AG08396 (cell line): ENCODE results near the gene PPP1R14D.
"Not testable (repeated sequence)": the region's sequence is repeated elsewhere in the genome, so short reads cannot be mapped to it uniquely, and the experiment has no call there.

Source experiments
- DNase-seq: peaks from one replicate; pipeline ENCODE4 v3.0.0; 2012; ENCODE audit warnings: low spot score, mixed read lengths

Gene PPP1R14D

DNA sequence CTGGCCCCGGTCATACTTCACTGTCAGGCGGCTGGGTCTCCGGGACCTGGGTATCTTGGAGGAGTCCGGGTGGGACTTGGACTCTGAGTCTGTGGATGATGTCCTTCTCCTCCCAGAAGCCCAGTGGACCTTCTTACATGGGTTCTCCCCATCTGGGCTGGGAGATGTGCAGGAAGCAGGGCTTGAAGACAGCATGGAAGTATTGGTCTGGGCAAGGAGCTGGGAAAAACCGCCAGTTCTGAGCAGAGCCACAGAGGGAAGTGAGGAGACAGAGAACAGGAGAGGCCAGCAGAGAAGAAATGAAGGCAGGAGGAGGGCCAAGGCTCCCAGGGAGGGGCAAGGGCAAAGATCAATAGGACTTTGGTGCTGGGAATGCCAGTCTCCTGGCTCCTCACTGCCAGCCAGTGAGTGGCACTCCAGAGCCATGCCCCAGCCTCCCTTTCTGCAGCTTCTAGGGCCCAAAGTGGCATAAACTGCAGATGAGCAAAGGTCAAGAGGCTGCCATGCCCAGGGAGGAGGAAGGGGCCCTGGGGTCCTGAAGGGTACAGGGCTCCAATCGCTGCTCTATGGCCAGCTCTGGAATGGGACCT lies at the start of gene PPP1R14D:
Gene PPP1R14D (minus strand): TSS at position 262 of the 590 bp plus-strand sequence. CDS start 67 bp downstream, at position 195.
- DNase-seq = peak; percentile 1

DNA sequence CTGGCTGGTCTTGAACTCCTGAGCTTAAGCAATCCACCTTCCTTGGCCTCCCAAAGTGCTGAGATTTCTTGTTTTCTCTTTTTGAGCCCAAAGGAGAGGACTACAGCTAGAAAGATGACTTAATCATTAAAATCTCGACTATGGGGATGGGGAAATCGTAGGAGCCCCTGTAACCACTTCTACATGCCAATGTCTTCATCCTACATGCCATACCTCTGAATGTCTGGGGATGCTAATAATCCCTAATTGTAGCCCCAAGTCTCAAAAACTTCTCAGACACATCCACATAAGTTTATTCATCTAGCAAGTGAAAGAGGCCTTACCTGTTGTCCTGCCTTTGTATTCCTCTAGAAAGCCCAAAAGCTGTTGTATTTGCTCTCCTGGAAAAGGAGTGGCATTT lies 49.2 kb upstream of the PPP1R14D start:
- no peak for DNase-seq

GRCh38 chr15:40875991-40876730 lies 47.7 kb upstream of the PPP1R14D start:
- no peak for DNase-seq

- peak; percentile 61 for DNase-seq
These were observed 45.4 kb upstream of the PPP1R14D start, which contains the start of gene RHOV for GRCh38 chr15:40873694-40874561. Gene RHOV (minus strand): TSS chr15:40874234. CDS start chr15:40874139, 95 bp downstream.

GRCh38 chr15:40872791-40873693 lies 44.5 kb upstream of the PPP1R14D start:
- no peak for DNase-seq

- DNase-seq = no peak
These were observed 43.5 kb upstream of the PPP1R14D start for GRCh38 chr15:40871749-40872617.

DNA sequence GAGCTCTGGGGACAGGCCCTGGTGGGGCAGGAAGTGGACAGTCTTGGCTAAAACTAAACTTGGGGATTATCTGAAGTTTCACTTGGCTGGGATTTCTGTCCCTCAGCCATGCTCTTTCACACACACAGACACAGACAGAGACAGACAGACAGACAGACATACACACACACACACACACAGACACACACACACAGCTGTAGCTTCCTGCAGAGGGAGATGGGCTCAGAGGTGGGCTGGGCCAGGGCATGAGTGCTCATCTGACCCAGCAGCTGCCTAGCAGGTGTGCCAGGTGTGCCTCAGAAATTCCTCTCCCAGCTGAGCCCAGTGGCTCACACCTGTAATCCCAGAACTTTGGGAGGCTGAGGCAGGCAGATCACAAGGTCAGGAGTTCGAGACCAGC lies 42.2 kb upstream of the PPP1R14D start:
- no peak for DNase-seq

DNA sequence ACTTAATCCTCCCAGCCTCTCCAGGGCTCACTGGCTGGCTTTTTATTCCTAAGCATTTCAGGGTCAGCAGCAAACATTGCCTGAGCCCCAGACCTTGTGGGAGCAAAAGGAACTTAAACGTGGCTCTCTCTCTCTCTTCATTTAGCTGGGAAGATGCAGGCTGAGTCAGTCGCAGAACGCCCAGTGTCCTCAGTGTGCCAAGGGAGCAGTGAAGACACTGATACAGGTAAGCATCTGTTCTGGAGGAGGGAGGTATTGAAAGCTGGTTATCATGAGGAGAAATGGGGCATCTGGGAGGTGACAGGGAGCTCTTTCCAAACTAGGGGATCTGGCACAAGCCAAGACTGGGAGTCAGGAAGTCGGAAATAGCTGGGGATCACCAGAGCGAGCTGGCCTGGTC lies 41.2 kb upstream of the PPP1R14D start:
- no peak for DNase-seq

DNA sequence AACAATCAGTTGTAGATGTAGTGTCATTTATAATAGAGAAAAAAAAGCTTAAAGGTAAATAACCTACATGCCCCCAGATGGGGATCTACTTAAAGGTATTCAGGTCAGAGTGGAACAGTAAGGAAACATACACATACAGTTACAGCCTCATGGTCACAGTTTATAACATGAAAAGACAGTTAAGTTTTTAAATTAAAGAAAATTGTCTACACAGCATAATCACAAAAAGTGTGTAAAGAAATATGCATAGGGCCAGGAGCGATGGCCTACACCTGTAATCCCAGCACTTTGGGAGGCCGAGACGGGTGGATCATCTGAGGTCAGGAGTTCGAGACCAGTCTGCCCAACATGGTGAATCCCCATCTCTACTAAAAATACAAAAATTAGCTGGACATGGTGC lies 38.7 kb upstream of the PPP1R14D start:
- no peak for DNase-seq

DNA sequence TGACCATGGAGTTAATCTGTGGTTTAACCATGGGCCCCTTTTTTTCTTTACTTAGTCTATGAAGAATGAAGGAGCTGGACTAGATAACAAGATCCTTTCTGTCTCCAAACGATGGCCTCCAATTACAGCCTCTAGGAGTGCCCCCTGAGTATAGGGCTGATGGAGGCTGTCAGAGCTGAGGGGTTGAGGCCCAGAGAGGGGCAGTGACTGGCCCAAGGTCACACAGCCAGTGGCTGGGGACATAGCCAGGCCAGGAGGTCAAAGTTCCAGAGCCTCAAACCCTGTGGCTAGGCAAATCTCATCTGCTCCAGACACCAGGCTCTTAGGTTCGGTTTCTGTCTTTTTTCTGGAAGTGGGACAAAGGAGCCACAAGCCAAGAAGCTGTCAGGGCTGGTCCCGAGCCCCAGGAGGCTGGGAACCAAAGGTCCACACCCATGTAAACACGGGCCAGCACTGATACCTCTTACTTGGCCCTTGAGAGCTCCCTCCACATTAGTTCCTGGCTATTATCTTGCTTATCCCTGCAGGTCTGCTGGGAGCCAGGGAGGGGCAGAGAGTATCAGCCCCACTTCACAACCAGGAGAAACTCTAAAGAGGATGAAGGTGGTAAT lies 35.3 kb upstream of the PPP1R14D start:
- no peak for DNase-seq

GRCh38 chr15:40861147-40861546 lies 32.6 kb upstream of the PPP1R14D start:
- DNase-seq = not testable (repeated sequence)

DNA sequence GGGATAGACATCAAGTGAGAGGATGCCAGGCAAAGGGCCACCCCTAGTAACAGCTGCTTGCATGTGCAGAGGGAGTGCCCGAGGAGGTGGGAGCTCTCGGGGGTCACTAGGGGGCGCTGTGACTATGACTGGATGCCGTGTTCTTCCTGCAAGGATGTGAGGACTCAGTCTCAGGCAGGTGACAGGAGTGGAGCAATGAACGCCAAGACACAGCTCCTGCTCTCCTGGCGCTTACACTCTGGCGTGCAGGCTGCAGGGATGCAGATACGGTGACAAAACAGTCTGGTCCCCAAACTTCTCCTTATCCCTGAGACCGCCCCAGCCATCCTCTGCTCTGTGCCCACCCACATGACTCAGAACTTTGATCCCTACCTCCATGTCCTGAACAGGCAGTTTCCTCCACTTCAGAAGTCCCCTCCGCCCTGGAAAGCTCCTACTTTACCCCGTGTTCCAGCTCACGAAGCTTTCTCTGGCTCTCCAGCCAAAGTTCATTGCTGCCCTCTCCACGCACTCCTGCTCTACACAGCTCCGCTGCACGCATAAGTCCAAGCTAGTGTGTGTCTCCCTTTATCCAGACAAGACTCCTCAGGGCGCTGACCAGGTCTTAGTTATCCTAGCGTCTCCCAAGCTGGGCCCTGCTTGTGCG lies 30.8 kb upstream of the PPP1R14D start:
- DNase-seq = peak; percentile 81

GRCh38 chr15:40858706-40859105 lies 30.2 kb upstream of the PPP1R14D start:
- no peak for DNase-seq

- DNase-seq = peak; percentile 91
These were observed 29.3 kb upstream of the PPP1R14D start for GRCh38 chr15:40857601-40858341.

- DNase-seq = no peak
These were observed 28.2 kb upstream of the PPP1R14D start for GRCh38 chr15:40856746-40857145.

DNA sequence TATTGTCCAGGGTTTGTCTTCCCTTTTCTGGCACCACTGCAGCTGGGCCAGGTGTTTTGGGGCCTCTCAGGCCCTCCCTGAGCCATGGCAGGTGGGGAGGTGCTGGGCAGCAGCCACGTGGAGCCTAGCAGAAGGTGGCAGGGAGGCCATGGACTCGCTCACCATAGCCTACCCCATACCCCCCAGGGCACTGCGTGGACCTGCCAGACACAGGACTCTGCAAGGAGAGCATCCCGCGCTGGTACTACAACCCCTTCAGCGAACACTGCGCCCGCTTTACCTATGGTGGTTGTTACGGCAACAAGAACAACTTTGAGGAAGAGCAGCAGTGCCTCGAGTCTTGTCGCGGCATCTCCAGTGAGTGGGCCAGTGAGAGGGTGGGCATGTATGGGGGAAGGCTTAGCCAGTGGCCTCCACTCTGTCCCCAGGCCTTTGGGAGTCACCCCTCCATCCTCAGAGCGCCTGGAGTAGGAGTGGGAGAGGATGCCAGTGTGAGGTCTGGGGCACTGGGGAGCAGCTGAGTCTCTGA lies 27.3 kb upstream of the PPP1R14D start:
- DNase-seq = no peak

DNA sequence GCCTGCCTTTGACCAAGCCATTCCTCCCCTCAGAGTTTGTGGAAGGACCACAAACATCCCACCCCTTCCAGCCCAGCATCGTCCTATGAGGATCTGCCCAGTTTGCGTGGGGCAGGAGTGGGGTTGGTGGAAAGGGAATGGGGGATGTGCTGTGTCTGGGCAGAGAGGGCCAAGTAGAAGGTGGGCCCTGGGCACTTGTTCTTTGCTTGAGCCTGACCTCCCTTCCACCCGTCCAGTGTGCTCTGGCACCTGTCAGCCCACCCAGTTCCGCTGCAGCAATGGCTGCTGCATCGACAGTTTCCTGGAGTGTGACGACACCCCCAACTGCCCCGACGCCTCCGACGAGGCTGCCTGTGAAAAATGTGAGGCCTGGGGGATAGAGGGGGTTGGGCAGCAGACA lies 25.7 kb upstream of the PPP1R14D start:
- DNase-seq = no peak

- DNase-seq = no peak
These were observed 24.9 kb upstream of the PPP1R14D start for GRCh38 chr15:40853241-40853890.
